HepG2 (cell line): ENCODE results near the gene TTC31. TPM values are rescaled to one million over a fixed set of nuclear protein-coding genes. Genes with fewer than 3 reads are reported as not detected.

ENCODE experiments used
- ATAC-seq: fragments of 200-7000 bp; cut with Tn5 transposase; 3 replicates; pipeline ENCODE4 v1.9.1; 2020; ENCODE audit warnings: mild to moderate bottlenecking, moderate library complexity
- BruUV-seq: library from RNA; stranded (reverse); fragments of 400-500 nt; replicated peaks from 2 replicates; lab custom pipeline; 2021; lab: Mats Ljungman, UMichigan
- CTCF ChIA-PET: fragments of 300-600 bp; formaldehyde crosslinking; extraction: SDS; loops from one replicate; lab custom pipeline; 2021; ENCODE audit warnings: low total read pairs, inconsistent platforms, low intra/inter-chr PET ratio; lab: Yijun Ruan, JAX
- POLR2A ChIA-PET: fragments of 350-600 bp; sonication (Branson Sonifier 250); formaldehyde crosslinking; loops from one replicate; lab custom pipeline; 2020; ENCODE audit warnings: antibody characterized with exemption, inconsistent platforms; lab: Yijun Ruan, JAX
- DNase-seq: peaks from one replicate; pipeline ENCODE4 v3.0.0-alpha.2; 2015; ENCODE audit warnings: low spot score
- FAIRE-seq: peaks from 3 replicates; lab custom pipeline; 2011; peaks lifted over from hg19 to GRCh38; lab: Jason Lieb, UNC
- H2AFZ ChIP-seq: one replicate; pipeline ENCODE4 v1.6.1; 2011; ENCODE audit warnings: low read length, inconsistent platforms
- H3K27ac ChIP-seq: fragments of 300-600 bp; 3 replicates; pipeline ENCODE4 v1.8.0; 2011; ENCODE audit warnings: mixed run types, mild to moderate bottlenecking, mixed read lengths, low read length, inconsistent platforms; ENCODE audit not compliant: insufficient read depth; ENCODE audit errors: extremely low read length
- H3K27me3 ChIP-seq, 2 experiments: fragments of 200-600 bp in 1 of 2; 2 replicates in 1 of 2; 3 replicates in 1 of 2; pipeline versions ENCODE4 v1.6.0 to v1.8.0; 2011; ENCODE audit warnings: low read length in 2 of 2, mild to moderate bottlenecking in 2 of 2, moderate library complexity in 2 of 2, inconsistent platforms in 1 of 2; ENCODE audit not compliant: insufficient read depth in 2 of 2, control insufficient read depth in 1 of 2
- H3K36me3 ChIP-seq, 2 experiments: fragments of 200-600 bp in 1 of 2; replicated peaks in 1 of 2; 2 replicates in 1 of 2; 3 replicates in 1 of 2; pipeline versions ENCODE4 v1.5.1 to v1.8.0; 2011; ENCODE audit warnings: low read length in 2 of 2, inconsistent platforms in 1 of 2; ENCODE audit not compliant: insufficient read depth in 2 of 2, control insufficient read depth in 1 of 2
- H3K4me1 ChIP-seq: 2 replicates; pipeline ENCODE4 v1.5.1; 2012; ENCODE audit warnings: low read length, inconsistent platforms; ENCODE audit not compliant: insufficient read depth
- H3K4me2 ChIP-seq: 2 replicates; pipeline ENCODE4 v1.6.0; 2011; ENCODE audit warnings: low read depth, low read length, inconsistent platforms
- H3K4me3 ChIP-seq, 3 experiments: fragments of 200-600 bp in 1 of 3; sonication (generic), shearing (Covaris generic) in 1 of 3; replicated peaks in 1 of 3; 2 replicates each; pipeline ENCODE4 v1.5.1; 2011 to 2016; ENCODE audit warnings: low read length in 3 of 3, inconsistent platforms in 2 of 3, low read depth in 2 of 3, mild to moderate bottlenecking in 2 of 3, control low read depth in 1 of 3, mixed read lengths in 1 of 3; ENCODE audit not compliant: insufficient read depth in 1 of 3
- H3K79me2 ChIP-seq: one replicate; pipeline ENCODE4 v1.6.1; 2011; ENCODE audit warnings: low read length, inconsistent platforms; ENCODE audit not compliant: insufficient read depth
- H3K9ac ChIP-seq: 2 replicates; pipeline ENCODE4 v1.6.0; 2011; ENCODE audit warnings: mild to moderate bottlenecking, low read depth, low read length, inconsistent platforms; ENCODE audit not compliant: insufficient read depth
- H3K9me3 ChIP-seq: 2 replicates; pipeline ENCODE4 v1.5.1; 2012; ENCODE audit warnings: mild to moderate bottlenecking, low read length
- H4K20me1 ChIP-seq: 2 replicates; pipeline ENCODE4 v1.6.0; 2011; ENCODE audit warnings: inconsistent platforms, mild to moderate bottlenecking, low read length, moderate library complexity; ENCODE audit not compliant: insufficient read depth
- BCL3 ChIP-seq: sonication (generic); formaldehyde crosslinking; IDR thresholded peaks from 2 replicates; pipeline ENCODE4 v1.5.1; 2020; ENCODE audit warnings: mild to moderate bottlenecking, missing genetic modification reagents, moderate library complexity
- MIXL1 ChIP-seq: IDR thresholded peaks from 2 replicates; pipeline ENCODE4 v1.6.1; 2016
- NCOA2 ChIP-seq: sonication (generic); formaldehyde crosslinking; IDR thresholded peaks from 2 replicates; pipeline ENCODE4 v1.8.0; 2022; ENCODE audit warnings: inconsistent platforms
- NFIB ChIP-seq: sonication (generic); formaldehyde crosslinking; IDR thresholded peaks from 2 replicates; pipeline ENCODE4 v1.9.0; 2021; ENCODE audit warnings: missing genetic modification reagents, mild to moderate bottlenecking, borderline replicate concordance
- NONO ChIP-seq, 2 experiments: fragments of 450-650 bp in 1 of 2; sonication (generic) in 1 of 2; formaldehyde crosslinking in 1 of 2; IDR thresholded peaks in 1 of 2; conservative IDR thresholded peaks in 1 of 2; 2 replicates each; pipeline versions ENCODE4 v1.6.1 to v1.8.0; 2017 to 2022; ENCODE audit warnings: mild to moderate bottlenecking in 1 of 2, missing genetic modification reagents in 1 of 2, moderate library complexity in 1 of 2
- PAXIP1 ChIP-seq: sonication (generic); formaldehyde crosslinking; conservative IDR thresholded peaks from 2 replicates; pipeline ENCODE4 v1.4.0; 2020; ENCODE audit warnings: mild to moderate bottlenecking, missing genetic modification reagents, moderate library complexity
- RARG ChIP-seq: sonication (generic); formaldehyde crosslinking; IDR thresholded peaks from 2 replicates; pipeline ENCODE4 v1.4.0; 2020; ENCODE audit warnings: low read depth, mild to moderate bottlenecking, missing genetic modification reagents
- SRY ChIP-seq: sonication (generic); formaldehyde crosslinking; IDR thresholded peaks from 2 replicates; pipeline ENCODE4 v1.8.0; 2022; ENCODE audit warnings: mild to moderate bottlenecking, missing genetic modification reagents
- WGBS: methylation state at CpG from one replicate; pipeline ENCODE4 v1.1.6; 2017; ENCODE audit warnings: low lambda C conversion rate; 5-methylcytosine and 5-hydroxymethylcytosine counted together
- in situ Hi-C: cut with HindIII; loops from 2 replicates; pipeline ENCODE4 v1.10.0; 2017; ENCODE audit warnings: low pct_unique_long_range_greater_than_20kb; ENCODE audit not compliant: extremely low pct_ligation_motif_present
- intact Hi-C: fragments of 100-400 bp; cut with micrococcal nuclease; formaldehyde crosslinking; loops from one replicate; pipeline ENCODE4 v1.10.0; 2022; ENCODE audit not compliant: unreplicated experiment
- polyA plus RNA-seq, 8 experiments: library from polyadenylated mRNA; depleted of rRNA in 3 of 8; stranded (reverse) in 7 of 8; unstranded in 1 of 8; fragments of >200 nt; fragmentation: Illumina TruSeq in 4 of 8; extraction: Trizol in 4 of 8; gene quantifications; 2 replicates each; pipeline versions ENCODE4 v1.2.1 to v1.2.3, GENCODE V29; 2011 to 2016; ENCODE audit warnings: low read depth in 4 of 8, missing spikeins in 1 of 8, mixed read lengths in 1 of 8; ENCODE audit not compliant: insufficient read depth in 1 of 8
- total RNA-seq, 5 experiments: library from RNA; depleted of rRNA; stranded (reverse); fragments of >200 nt; fragmentation: Illumina TruSeq; extraction: Trizol; gene quantifications; 2 replicates each; pipeline ENCODE4 v1.2.3, GENCODE V29; 2016; ENCODE audit warnings: low read depth in 1 of 5
- TF ChIP-seq, protein P1 (sequence below): sonication (generic); formaldehyde crosslinking; IDR thresholded peaks from 2 replicates; pipeline ENCODE4 v1.4.0; 2020; ENCODE audit warnings: missing genetic modification reagents
- TF ChIP-seq, protein P2 (sequence below): sonication (generic); formaldehyde crosslinking; IDR thresholded peaks from 2 replicates; pipeline ENCODE4 v1.8.1; 2022; ENCODE audit warnings: low read depth, mild to moderate bottlenecking, missing genetic modification reagents

Gene TTC31
- total and polyA plus RNA-seq, 2 of the 13 experiments (the other 11 are each of a cell fraction or from before 2014, with no cell fraction given): 28.3 to 39.5 TPM

- Histone ChIP-seq H3K9ac (no peak overlapping the region), H3K4me3 (no peak overlapping the region), H3K36me3 (peaks cover 15 to 17% of the 10 kb centered on the region in 2 experiments), H2AFZ (no peak overlapping the region), H3K4me1 (peaks cover 80% of the 10 kb centered on the region), H3K27ac (peak overlapping the region; percentile 46), H4K20me1 (no peaks in the 10 kb centered on the region), H3K4me2 (no peak overlapping the region), H3K27me3 (no peaks in the 10 kb centered on the region; a peak in 1 of 5 replicates), H3K9me3 (no peaks in the 10 kb centered on the region), H3K79me2 (peaks cover 26% of the 10 kb centered on the region)
- FAIRE-seq (peak; percentile 77), DNase-seq (peak; percentile 79), ATAC-seq (no peak)
- in situ Hi-C loops: no loop called here
- intact Hi-C loops: no loop called here
- CTCF ChIA-PET: no interaction called here
- BruUV-seq: no TSS peak
- POLR2A ChIA-PET: interaction anchor here (1.1 to 20.6 kb wide), 4 partner anchors 13 to 41 kb away, joined by 3 to 795 read pairs (median 93); partner anchors contain the start of genes AUP1, DQX1, HTRA2 and INO80B
- WGBS: 60% methylated on average over 2 of the region's 2 CpGs
- TF ChIP-seq MIXL1: peak; percentile 38; the same call in 1 of the 2 replicates
- no peak for TF ChIP-seq NONO (IDR thresholded peaks at IDR 0.05)
- TF ChIP-seq NONO (CRISPR knock-in tag; conservative IDR thresholded peaks at IDR 0.05): no peak; the same call in 1 of the 2 replicates
- no peak for TF ChIP-seq SRY (CRISPR knock-in tag)
- TF ChIP-seq NCOA2: peak; percentile 48; the same call in 1 of the 2 replicates
- TF ChIP-seq, protein P1, sequence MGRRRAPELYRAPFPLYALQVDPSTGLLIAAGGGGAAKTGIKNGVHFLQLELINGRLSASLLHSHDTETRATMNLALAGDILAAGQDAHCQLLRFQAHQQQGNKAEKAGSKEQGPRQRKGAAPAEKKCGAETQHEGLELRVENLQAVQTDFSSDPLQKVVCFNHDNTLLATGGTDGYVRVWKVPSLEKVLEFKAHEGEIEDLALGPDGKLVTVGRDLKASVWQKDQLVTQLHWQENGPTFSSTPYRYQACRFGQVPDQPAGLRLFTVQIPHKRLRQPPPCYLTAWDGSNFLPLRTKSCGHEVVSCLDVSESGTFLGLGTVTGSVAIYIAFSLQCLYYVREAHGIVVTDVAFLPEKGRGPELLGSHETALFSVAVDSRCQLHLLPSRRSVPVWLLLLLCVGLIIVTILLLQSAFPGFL (CRISPR knock-in tag): no peak
- TF ChIP-seq NFIB: no peak
- no peak for TF ChIP-seq BCL3 (CRISPR knock-in tag)
- no peak for TF ChIP-seq RARG (CRISPR knock-in tag)
- TF ChIP-seq, protein P2, sequence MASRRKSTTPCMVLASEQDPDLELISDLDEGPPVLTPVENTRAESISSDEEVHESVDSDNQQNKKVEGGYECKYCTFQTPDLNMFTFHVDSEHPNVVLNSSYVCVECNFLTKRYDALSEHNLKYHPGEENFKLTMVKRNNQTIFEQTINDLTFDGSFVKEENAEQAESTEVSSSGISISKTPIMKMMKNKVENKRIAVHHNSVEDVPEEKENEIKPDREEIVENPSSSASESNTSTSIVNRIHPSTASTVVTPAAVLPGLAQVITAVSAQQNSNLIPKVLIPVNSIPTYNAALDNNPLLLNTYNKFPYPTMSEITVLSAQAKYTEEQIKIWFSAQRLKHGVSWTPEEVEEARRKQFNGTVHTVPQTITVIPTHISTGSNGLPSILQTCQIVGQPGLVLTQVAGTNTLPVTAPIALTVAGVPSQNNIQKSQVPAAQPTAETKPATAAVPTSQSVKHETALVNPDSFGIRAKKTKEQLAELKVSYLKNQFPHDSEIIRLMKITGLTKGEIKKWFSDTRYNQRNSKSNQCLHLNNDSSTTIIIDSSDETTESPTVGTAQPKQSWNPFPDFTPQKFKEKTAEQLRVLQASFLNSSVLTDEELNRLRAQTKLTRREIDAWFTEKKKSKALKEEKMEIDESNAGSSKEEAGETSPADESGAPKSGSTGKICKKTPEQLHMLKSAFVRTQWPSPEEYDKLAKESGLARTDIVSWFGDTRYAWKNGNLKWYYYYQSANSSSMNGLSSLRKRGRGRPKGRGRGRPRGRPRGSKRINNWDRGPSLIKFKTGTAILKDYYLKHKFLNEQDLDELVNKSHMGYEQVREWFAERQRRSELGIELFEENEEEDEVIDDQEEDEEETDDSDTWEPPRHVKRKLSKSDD (CRISPR knock-in tag): peak; percentile 29; the same call in 1 of the 2 replicates
- peak; percentile 51 for TF ChIP-seq PAXIP1 (CRISPR knock-in tag)
These were observed 3.3 kb downstream of the TTC31 start for GRCh38 chr2:74486141-74486540.
